Retinal pigment epithelial cell (primary cell): Measurements from ENCODE around the gene RFTN1.

Experiments used
- DNase-seq: peaks from one replicate; pipeline ENCODE4 v3.0.0-alpha.2; 2010; ENCODE audit warnings: low read depth
- H3K4me3 ChIP-seq: 2 replicates; pipeline ENCODE4 v1.5.1; 2011; ENCODE audit warnings: mild to moderate bottlenecking, low read length, control low read depth, moderate library complexity
- CTCF ChIP-seq: conservative IDR thresholded peaks from 2 replicates; pipeline ENCODE4 v1.5.1; 2011; ENCODE audit warnings: low read depth, low read length, control low read depth, inconsistent platforms

Gene RFTN1

GRCh38 chr3:16370872-16371740, 142.4 kb downstream of the RFTN1 start:
- H3K4me3 ChIP-seq: no peak overlapping the region
- TF ChIP-seq CTCF: no peak
- peak; percentile 84 for DNase-seq

GRCh38 chr3:16370503-16370871, 143.0 kb downstream of the RFTN1 start:
- no peak overlapping the region for H3K4me3 ChIP-seq
- TF ChIP-seq CTCF: no peak

GRCh38 chr3:16369885-16370284, 143.6 kb downstream of the RFTN1 start:
- TF ChIP-seq CTCF: no peak
- no peak overlapping the region for H3K4me3 ChIP-seq
- peak; percentile 74 for DNase-seq

More at GRCh38 chr3:16370503-16370871, 143.0 kb downstream of the RFTN1 start:
- no peak for DNase-seq

- no peak overlapping the region for H3K4me3 ChIP-seq
- DNase-seq: peak; percentile 78
- TF ChIP-seq CTCF: no peak
Observed at GRCh38 chr3:16369276-16369675, 144.2 kb downstream of the RFTN1 start.

GRCh38 chr3:16366581-16366980, 146.9 kb downstream of the RFTN1 start:
- TF ChIP-seq CTCF: no peak
- no peak for DNase-seq
- H3K4me3 ChIP-seq: no peak overlapping the region

GRCh38 chr3:16365491-16366128, 147.9 kb downstream of the RFTN1 start:
- no peak for TF ChIP-seq CTCF
- H3K4me3 ChIP-seq: no peak overlapping the region
- DNase-seq: no peak

- no peak overlapping the region for H3K4me3 ChIP-seq
- no peak for TF ChIP-seq CTCF
- DNase-seq: no peak
Observed at GRCh38 chr3:16364963-16365362, 148.5 kb downstream of the RFTN1 start.
